Measurements from ENCODE around the gene GRHL1.

DNA sequence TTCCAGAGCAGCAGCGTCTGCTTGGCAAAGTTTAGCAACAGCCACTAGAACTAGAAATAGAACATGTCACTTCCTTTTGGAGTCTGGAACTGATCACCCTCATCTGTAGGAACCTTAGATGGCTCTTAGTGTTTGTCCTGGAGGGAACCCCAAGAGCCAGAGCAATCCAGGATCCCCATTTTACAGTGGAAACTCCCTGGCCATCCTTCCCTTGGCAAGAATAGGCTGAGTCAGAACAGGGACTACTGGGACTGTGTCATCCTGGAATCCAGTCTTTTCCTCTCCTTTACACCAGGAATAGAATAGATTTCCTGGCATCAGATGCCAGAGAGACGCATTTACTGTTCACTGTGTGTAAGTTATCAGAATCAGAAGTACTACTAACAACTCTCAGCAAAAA lies 33.2 kb upstream of the GRHL1 start:
- no peak for TF ChIP-seq POLR2AphosphoS5 (IDR thresholded peaks at IDR 0.05; ENCODE audit: borderline replicate concordance, low read depth, low read length)
- no peak for TF ChIP-seq EZH2 (IDR thresholded peaks at IDR 0.05)
